Endothelial cell of umbilical vein (primary cell): ENCODE results near the gene TMEM138. TPM values are rescaled to one million over a fixed set of nuclear protein-coding genes. Genes with fewer than 3 reads are reported as not detected.

ENCODE experiments used
- BruUV-seq: library from RNA; stranded (reverse); fragments of 400-500 nt; replicated peaks from 2 replicates; lab custom pipeline; 2021; lab: Mats Ljungman, UMichigan
- CTCF ChIA-PET: fragments of 300-600, 350-600 bp; sonication (Branson Sonifier 250); formaldehyde crosslinking; loops from one replicate; lab custom pipeline; 2021; ENCODE audit warnings: antibody characterized with exemption, inconsistent platforms; lab: Charles Lee
- POLR2A ChIA-PET: fragments of 300-600, 350-600 bp; sonication (Branson Sonifier 250); formaldehyde crosslinking; loops from one replicate; lab custom pipeline; 2021; ENCODE audit warnings: antibody characterized with exemption, inconsistent platforms; lab: Charles Lee
- DNase-seq: peaks from one replicate; pipeline ENCODE4 v3.0.0-alpha.2; 2011; ENCODE audit warnings: low read depth, low spot score
- FAIRE-seq: peaks from 2 replicates; lab custom pipeline; 2011; peaks lifted over from hg19 to GRCh38; lab: Jason Lieb, UNC
- H2AFZ ChIP-seq: 2 replicates; pipeline ENCODE4 v1.6.0; 2012; ENCODE audit warnings: low read depth, low read length, control low read depth, inconsistent platforms
- H3K27ac ChIP-seq: 2 replicates; pipeline ENCODE4 v1.5.1; 2011; ENCODE audit warnings: low read depth, mild to moderate bottlenecking, control low read depth, low read length, moderate library complexity; ENCODE audit not compliant: insufficient read depth
- H3K27me3 ChIP-seq, 2 experiments: 2 replicates each; pipeline versions ENCODE4 v1.6.0 to v1.6.1; 2011; ENCODE audit warnings: low read length in 2 of 2, mixed read lengths in 1 of 2; ENCODE audit not compliant: control insufficient read depth in 2 of 2, insufficient read depth in 2 of 2
- H3K36me3 ChIP-seq, 2 experiments: 2 replicates in 1 of 2; 3 replicates in 1 of 2; pipeline ENCODE4 v1.5.1; 2011; ENCODE audit warnings: low read length in 2 of 2, mild to moderate bottlenecking in 1 of 2, moderate library complexity in 1 of 2; ENCODE audit not compliant: control insufficient read depth in 2 of 2, insufficient read depth in 2 of 2; ENCODE audit errors: extremely low read depth in 1 of 2
- H3K4me1 ChIP-seq: 3 replicates; pipeline ENCODE4 v1.5.1; 2011; ENCODE audit warnings: mild to moderate bottlenecking, low read length; ENCODE audit not compliant: control insufficient read depth, insufficient read depth; ENCODE audit errors: extremely low read depth
- H3K4me2 ChIP-seq: 2 replicates; pipeline ENCODE4 v1.6.1; 2011; ENCODE audit warnings: low read length, control low read depth, mixed read lengths; ENCODE audit not compliant: insufficient read depth
- H3K4me3 ChIP-seq, 3 experiments: fragments of 200-600 bp in 1 of 3; sonication (generic), shearing (Covaris generic) in 1 of 3; replicated peaks in 1 of 3; 2 replicates each; pipeline ENCODE4 v1.5.1; 2011 to 2016; ENCODE audit warnings: control low read depth in 3 of 3, low read length in 3 of 3, mild to moderate bottlenecking in 2 of 3, inconsistent platforms in 1 of 3, low read depth in 1 of 3, moderate library complexity in 1 of 3; ENCODE audit not compliant: insufficient read depth in 1 of 3
- H3K79me2 ChIP-seq: 2 replicates; pipeline ENCODE4 v1.6.0; 2012; ENCODE audit warnings: low read length, inconsistent platforms; ENCODE audit not compliant: control insufficient read depth, insufficient read depth
- H3K9ac ChIP-seq: replicated peaks from 2 replicates; pipeline ENCODE3; 2011; ENCODE audit warnings: low read length, control low read depth; ENCODE audit not compliant: insufficient read depth; ENCODE audit errors: extremely low read depth
- H3K9me1 ChIP-seq: replicated peaks from 3 replicates; pipeline ENCODE4 v1.6.0; 2011; ENCODE audit warnings: mild to moderate bottlenecking, low read length; ENCODE audit not compliant: control insufficient read depth, insufficient read depth; ENCODE audit errors: extremely low read depth
- H3K9me3 ChIP-seq: replicated peaks from 2 replicates; pipeline ENCODE4 v1.5.1; 2012; ENCODE audit warnings: low read length, inconsistent platforms; ENCODE audit not compliant: control insufficient read depth, insufficient read depth
- H4K20me1 ChIP-seq: replicated peaks from 2 replicates; pipeline ENCODE3; 2011; ENCODE audit warnings: mild to moderate bottlenecking, low read length; ENCODE audit not compliant: control insufficient read depth, insufficient read depth; ENCODE audit errors: extremely low read depth
- CTCF ChIP-seq, 2 donors: IDR thresholded peaks; 1 replicate in 1 of 2; 2 replicates in 1 of 2; pipeline ENCODE4 v1.5.1; 2011; ENCODE audit warnings: low read length in 2 of 2, mild to moderate bottlenecking in 2 of 2, moderate library complexity in 2 of 2, control low read depth in 1 of 2, inconsistent platforms in 1 of 2, low read depth in 1 of 2; ENCODE audit not compliant: insufficient read depth in 1 of 2; ENCODE audit errors: extremely low read depth in 1 of 2
- EZH2 ChIP-seq: IDR thresholded peaks from 2 replicates; pipeline ENCODE4 v1.6.1; 2012; ENCODE audit warnings: borderline replicate concordance, low read depth, mild to moderate bottlenecking, moderate library complexity, low read length, inconsistent platforms; ENCODE audit not compliant: severe bottlenecking
- FOS ChIP-seq: IDR thresholded peaks from 2 replicates; pipeline ENCODE4 v1.6.1; 2011; ENCODE audit warnings: mild to moderate bottlenecking, low read length, moderate library complexity, borderline replicate concordance; ENCODE audit not compliant: insufficient read depth
- GATA2 ChIP-seq: IDR thresholded peaks from 2 replicates; pipeline ENCODE4 v1.7.0; 2011; ENCODE audit warnings: low read depth, mild to moderate bottlenecking, moderate library complexity, mixed read lengths, low read length; ENCODE audit not compliant: insufficient read length, insufficient read depth
- JUN ChIP-seq: IDR thresholded peaks from 2 replicates; pipeline ENCODE4 v1.6.1; 2011; ENCODE audit warnings: borderline replicate concordance, low read depth; ENCODE audit not compliant: insufficient read length, insufficient read depth
- MAX ChIP-seq: IDR thresholded peaks from 2 replicates; pipeline ENCODE4 v1.6.1; 2011; ENCODE audit not compliant: insufficient read depth, insufficient read length
- MYC ChIP-seq: IDR thresholded peaks from one replicate; pipeline ENCODE4 v1.6.1; 2011; ENCODE audit warnings: mild to moderate bottlenecking, low read depth, low read length
- POLR2A ChIP-seq: IDR thresholded peaks from 2 replicates; pipeline ENCODE4 v1.6.1; 2012; ENCODE audit warnings: low read depth, mild to moderate bottlenecking, control low read depth, low read length
- POLR2AphosphoS5 ChIP-seq: IDR thresholded peaks from 2 replicates; pipeline ENCODE4 v1.6.1; 2012; ENCODE audit warnings: low read depth, mild to moderate bottlenecking, control low read depth, low read length, moderate library complexity; ENCODE audit not compliant: insufficient read depth
- dilution Hi-C: fragments of 300-500 bp; cut with MboI; formaldehyde crosslinking; loops from one replicate; pipeline ENCODE4 v1.15.0; 2019; ENCODE audit warnings: low sequenced_read_pairs; ENCODE audit not compliant: extremely low pct_ligation_motif_present
- intact Hi-C: fragments of 100-400 bp; cut with micrococcal nuclease; formaldehyde crosslinking; loops from one replicate; pipeline ENCODE4 v1.10.0; 2022
- polyA plus RNA-seq, 4 experiments: library from polyadenylated mRNA; depleted of rRNA in 3 of 4; stranded (reverse) in 3 of 4; unstranded in 1 of 4; fragments of >200 nt; gene quantifications; 2 replicates each; pipeline versions ENCODE4 v1.2.1 to v1.2.3, GENCODE V29; 2011 to 2012; ENCODE audit warnings: missing spikeins in 1 of 4
- total RNA-seq: library from RNA; stranded (reverse); gene quantifications from 2 replicates; pipeline ENCODE4 v1.2.3, GENCODE V29; 2021

The TMEM138 gene
- total and polyA plus RNA-seq, 2 donors (not counting 3 experiments of a cell fraction or from before 2014, with no cell fraction given) = 37.9 to 60.0 TPM

- intact Hi-C loops (no loop called here), dilution Hi-C loops (no loop called here)
- H3K27ac ChIP-seq = no peak overlapping the region
- peaks cover 46 to 51% of the 10 kb centered on the region in 2 experiments for H3K36me3 ChIP-seq
- H3K9me3 ChIP-seq = no peaks in the 10 kb centered on the region
- peaks cover 18% of the 10 kb centered on the region for H3K79me2 ChIP-seq
- H3K9ac ChIP-seq = no peak overlapping the region
- ChIA-PET CTCF (no interaction called here), POLR2A (no interaction called here)
- H3K4me1 ChIP-seq = peaks cover 12% of the 10 kb centered on the region
- no peaks in the 10 kb centered on the region for H4K20me1 ChIP-seq
- H2AFZ ChIP-seq = no peak overlapping the region
- BruUV-seq = no TSS peak
- no peaks in the 10 kb centered on the region for H3K27me3 ChIP-seq
- H3K4me2 ChIP-seq = no peak overlapping the region
- H3K4me3 ChIP-seq = no peak overlapping the region
- DNase-seq (no peak), FAIRE-seq (no peak)
- TF ChIP-seq POLR2AphosphoS5 (no peak), MAX (no peak), CTCF (IDR thresholded peaks at IDR 0.05; ENCODE audit: extremely low read depth in 1 of 2, insufficient read depth in 1 of 2, low read depth in 1 of 2, low read length in 2 of 2) (no peak), POLR2A (no peak), JUN (no peak), GATA2 (no peak), FOS (no peak), MYC (no peak), EZH2 (no peak)
- no peaks in the 10 kb centered on the region for H3K9me1 ChIP-seq
Measured at GRCh38 chr11:61415381-61415780, 53.2 kb downstream of the TMEM138 start.
